A204.1 (cell line): ENCODE measurements around the gene OSTC.

ENCODE experiments used
- FAIRE-seq: peaks from 2 replicates; lab custom pipeline; 2012; peaks lifted over from hg19 to GRCh38; lab: Jason Lieb, UNC

The OSTC gene

DNA sequence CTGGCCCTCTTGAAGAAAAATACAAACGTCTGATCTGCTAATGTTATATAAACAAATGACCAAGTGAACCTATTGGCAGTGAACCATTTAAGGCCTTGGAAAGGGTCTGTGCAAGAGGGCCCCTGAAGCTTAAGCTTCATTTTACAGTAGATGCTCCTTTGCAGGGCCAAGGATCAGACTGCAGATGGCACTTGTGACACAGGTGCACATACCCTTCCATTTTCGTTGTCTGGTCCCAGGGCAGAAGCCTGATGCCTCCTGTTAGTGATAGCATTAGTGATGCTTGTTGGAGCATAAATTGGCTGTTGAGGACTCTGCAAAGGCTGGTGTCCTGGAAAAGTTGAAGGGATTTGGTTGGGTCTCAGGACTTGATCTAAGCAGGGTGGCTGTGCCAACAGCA lies 65.9 kb downstream of the OSTC start:
- no peak for FAIRE-seq

DNA sequence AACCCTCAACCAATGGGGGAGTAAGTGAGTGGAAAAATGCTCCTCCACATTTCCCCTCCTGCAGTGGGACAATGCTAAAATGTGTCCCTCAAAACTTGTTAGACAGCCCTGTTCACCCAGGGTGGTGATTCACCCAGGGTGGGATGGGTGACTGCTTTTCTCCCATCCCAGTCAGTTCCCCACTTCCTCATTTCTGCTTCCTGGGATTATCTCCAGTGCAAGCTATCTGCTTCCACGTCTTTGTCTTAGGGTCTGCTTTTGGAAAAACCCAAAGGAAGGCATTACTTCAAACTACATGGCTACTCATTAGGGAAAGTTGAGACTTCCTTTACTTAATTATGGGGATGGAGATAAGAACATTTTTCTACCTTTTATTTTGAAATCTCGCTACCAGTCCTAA lies 67.0 kb downstream of the OSTC start:
- no peak for FAIRE-seq
